Measurements from ENCODE around the gene PDE4B.

DNA sequence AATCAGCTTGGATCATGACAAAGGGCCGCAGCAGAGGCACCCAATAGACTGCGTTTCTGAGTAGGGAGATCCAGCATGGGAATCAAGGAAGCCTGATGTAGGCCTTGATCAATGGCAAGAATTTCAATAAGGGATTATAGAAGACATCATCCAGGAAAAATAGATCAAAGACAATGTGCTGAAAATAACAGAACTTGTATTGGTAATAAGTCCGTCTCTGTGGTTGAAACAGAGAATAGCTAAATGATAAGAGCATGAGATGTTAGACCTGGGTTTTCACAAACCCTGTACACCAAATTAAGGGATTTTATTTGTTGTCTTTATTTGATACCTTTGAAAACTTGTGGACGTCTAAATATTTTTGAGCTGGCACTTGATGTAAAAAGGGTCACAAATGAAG lies 513.2 kb downstream of the PDE4B start:
- TF ChIP-seq, protein P1, sequence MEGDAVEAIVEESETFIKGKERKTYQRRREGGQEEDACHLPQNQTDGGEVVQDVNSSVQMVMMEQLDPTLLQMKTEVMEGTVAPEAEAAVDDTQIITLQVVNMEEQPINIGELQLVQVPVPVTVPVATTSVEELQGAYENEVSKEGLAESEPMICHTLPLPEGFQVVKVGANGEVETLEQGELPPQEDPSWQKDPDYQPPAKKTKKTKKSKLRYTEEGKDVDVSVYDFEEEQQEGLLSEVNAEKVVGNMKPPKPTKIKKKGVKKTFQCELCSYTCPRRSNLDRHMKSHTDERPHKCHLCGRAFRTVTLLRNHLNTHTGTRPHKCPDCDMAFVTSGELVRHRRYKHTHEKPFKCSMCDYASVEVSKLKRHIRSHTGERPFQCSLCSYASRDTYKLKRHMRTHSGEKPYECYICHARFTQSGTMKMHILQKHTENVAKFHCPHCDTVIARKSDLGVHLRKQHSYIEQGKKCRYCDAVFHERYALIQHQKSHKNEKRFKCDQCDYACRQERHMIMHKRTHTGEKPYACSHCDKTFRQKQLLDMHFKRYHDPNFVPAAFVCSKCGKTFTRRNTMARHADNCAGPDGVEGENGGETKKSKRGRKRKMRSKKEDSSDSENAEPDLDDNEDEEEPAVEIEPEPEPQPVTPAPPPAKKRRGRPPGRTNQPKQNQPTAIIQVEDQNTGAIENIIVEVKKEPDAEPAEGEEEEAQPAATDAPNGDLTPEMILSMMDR (optimal IDR thresholded peaks at IDR 0.05 in 1 of 3, IDR thresholded peaks at IDR 0.05 in 1 of 3, conservative IDR thresholded peaks at IDR 0.05 in 1 of 3; ENCODE audit: extremely low read depth in 1 of 3, insufficient read depth in 2 of 3, low read length in 3 of 3), result no peak
- TF ChIP-seq EZH2 (IDR thresholded peaks at IDR 0.05; ENCODE audit: low read length), result no peak

Measured in keratinocyte (primary cell).